GM18511 (cell line): ENCODE results near the gene RNF149.

Experiments
- ATAC-seq: cut with Tn5 transposase; IDR thresholded peaks from one replicate; pipeline ENCODE4 v1.9.1; 2021; ENCODE audit warnings: mild to moderate bottlenecking, moderate library complexity; ENCODE audit not compliant: unreplicated experiment

The RNF149 gene

GRCh38 chr2:101296371-101296770 is 12.1 kb downstream of the RNF149 start:
- ATAC-seq = no peak

- ATAC-seq = no peak
Measured at GRCh38 chr2:101295895-101296294, 12.6 kb downstream of the RNF149 start.

- ATAC-seq = no peak
Measured at GRCh38 chr2:101294861-101295260, 13.6 kb downstream of the RNF149 start.

- no peak for ATAC-seq
Measured at GRCh38 chr2:101293544-101293943, 15.0 kb downstream of the RNF149 start.

GRCh38 chr2:101291973-101292372 is 16.5 kb downstream of the RNF149 start:
- ATAC-seq = no peak

GRCh38 chr2:101290711-101291110 is 17.8 kb downstream of the RNF149 start:
- no peak for ATAC-seq

GRCh38 chr2:101287303-101287702 is 21.2 kb downstream of the RNF149 start:
- no peak for ATAC-seq

GRCh38 chr2:101286684-101287083 is 21.8 kb downstream of the RNF149 start:
- ATAC-seq = no peak

- no peak for ATAC-seq
Measured at GRCh38 chr2:101282980-101283379, 25.5 kb downstream of the RNF149 start.

GRCh38 chr2:101281482-101281881 is 27.0 kb downstream of the RNF149 start:
- ATAC-seq = no peak

- no peak for ATAC-seq
Measured at GRCh38 chr2:101278925-101279324, 29.6 kb downstream of the RNF149 start.

GRCh38 chr2:101277111-101277510 is 31.4 kb downstream of the RNF149 start:
- ATAC-seq = no peak

- ATAC-seq = no peak
Measured at GRCh38 chr2:101274142-101274541, 34.4 kb downstream of the RNF149 start.

- no peak for ATAC-seq
Measured at GRCh38 chr2:101273056-101273455, 35.4 kb downstream of the RNF149 start.

GRCh38 chr2:101272045-101272784 is 36.3 kb downstream of the RNF149 start:
- peak; percentile 74 for ATAC-seq

GRCh38 chr2:101270700-101271259 is 37.7 kb downstream of the RNF149 start:
- ATAC-seq = no peak

GRCh38 chr2:101267671-101268656 is 40.5 kb downstream of the RNF149 start:
- ATAC-seq = peak; percentile 70

- ATAC-seq = no peak
Measured at GRCh38 chr2:101265893-101266499, 42.5 kb downstream of the RNF149 start.

GRCh38 chr2:101264360-101264939 is 44.1 kb downstream of the RNF149 start:
- ATAC-seq = no peak

- ATAC-seq = no peak
Measured at GRCh38 chr2:101263377-101263800, 45.1 kb downstream of the RNF149 start.

- no peak for ATAC-seq
Measured at GRCh38 chr2:101262142-101262541, 46.4 kb downstream of the RNF149 start.
